ENCODE data around the gene SFXN4.

DNA sequence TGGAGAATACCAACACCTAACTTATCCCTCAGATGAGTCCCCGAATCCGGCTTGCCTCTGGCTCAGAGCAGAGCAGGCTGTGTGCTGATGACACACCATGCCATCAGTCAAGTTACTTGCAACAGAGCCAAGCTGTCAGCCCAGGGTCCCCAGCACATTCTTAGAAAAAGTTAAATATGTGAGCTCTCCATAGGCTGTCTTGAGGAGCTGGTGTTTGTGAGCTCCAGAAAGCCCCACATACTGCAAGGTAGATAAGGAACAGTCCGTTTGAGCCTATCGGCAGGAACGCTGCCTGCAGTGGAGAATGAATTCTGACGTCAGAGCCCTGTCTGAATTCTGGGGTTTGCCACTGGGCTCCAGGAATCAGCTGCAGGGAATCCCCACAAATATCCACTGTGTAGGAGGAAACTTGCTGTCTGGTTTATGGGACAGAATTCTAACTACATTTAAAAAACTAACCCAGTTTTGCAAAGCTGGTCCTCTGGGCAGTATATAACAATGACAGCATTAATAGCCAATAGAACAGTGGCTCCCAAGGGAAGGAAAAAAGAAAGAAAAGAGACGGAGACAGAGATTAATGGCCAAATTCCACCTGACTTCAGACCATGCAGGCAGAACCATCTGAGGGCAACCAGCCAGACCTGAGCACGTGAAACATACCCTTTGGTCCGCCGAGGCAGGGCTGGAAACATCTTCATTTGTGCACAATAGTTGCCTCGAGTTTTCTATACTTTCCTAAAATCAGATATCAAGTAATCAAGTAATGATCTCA is 3.6 kb downstream of the SFXN4 start:
- TF ChIP-seq, protein P1, sequence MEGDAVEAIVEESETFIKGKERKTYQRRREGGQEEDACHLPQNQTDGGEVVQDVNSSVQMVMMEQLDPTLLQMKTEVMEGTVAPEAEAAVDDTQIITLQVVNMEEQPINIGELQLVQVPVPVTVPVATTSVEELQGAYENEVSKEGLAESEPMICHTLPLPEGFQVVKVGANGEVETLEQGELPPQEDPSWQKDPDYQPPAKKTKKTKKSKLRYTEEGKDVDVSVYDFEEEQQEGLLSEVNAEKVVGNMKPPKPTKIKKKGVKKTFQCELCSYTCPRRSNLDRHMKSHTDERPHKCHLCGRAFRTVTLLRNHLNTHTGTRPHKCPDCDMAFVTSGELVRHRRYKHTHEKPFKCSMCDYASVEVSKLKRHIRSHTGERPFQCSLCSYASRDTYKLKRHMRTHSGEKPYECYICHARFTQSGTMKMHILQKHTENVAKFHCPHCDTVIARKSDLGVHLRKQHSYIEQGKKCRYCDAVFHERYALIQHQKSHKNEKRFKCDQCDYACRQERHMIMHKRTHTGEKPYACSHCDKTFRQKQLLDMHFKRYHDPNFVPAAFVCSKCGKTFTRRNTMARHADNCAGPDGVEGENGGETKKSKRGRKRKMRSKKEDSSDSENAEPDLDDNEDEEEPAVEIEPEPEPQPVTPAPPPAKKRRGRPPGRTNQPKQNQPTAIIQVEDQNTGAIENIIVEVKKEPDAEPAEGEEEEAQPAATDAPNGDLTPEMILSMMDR (IDR thresholded peaks at IDR 0.05), result no peak
- TF ChIP-seq POLR2A (IDR thresholded peaks at IDR 0.05) (no peak), POLR2AphosphoS5 (IDR thresholded peaks at IDR 0.05) (no peak)
